ENCODE results near the gene CLCA2.
"Not testable (repeated sequence)": the region's sequence is repeated elsewhere in the genome, so short reads cannot be mapped to it uniquely, and the experiment has no call there.

CLCA2 gene

GRCh38 chr1:86502125-86502646, 78.2 kb downstream of the CLCA2 start:
- not testable (repeated sequence) for H3K36me3 Mint-ChIP-seq (ENCODE audit: low read depth); H3K9me3 Mint-ChIP-seq
- H3K4me1 Mint-ChIP-seq = peaks cover 25% of the 10 kb centered on the region
- TF ChIP-seq CTCF (IDR thresholded peaks at IDR 0.05) = peak; percentile 56
- peaks cover 19% of the 10 kb centered on the region for H3K27me3 Mint-ChIP-seq (ENCODE audit: low read depth, poor library complexity)
- H3K4me3 Mint-ChIP-seq = peak overlapping the region; percentile 89
- peak; percentile 39 for DNase-seq
- peak overlapping the region; percentile 63 for H3K27ac Mint-ChIP-seq

- DNase-seq = peak; percentile 11
- Mint-ChIP-seq H3K36me3 (ENCODE audit: low read depth) (no peaks in the 10 kb centered on the region), H3K27me3 (ENCODE audit: low read depth, poor library complexity) (peaks cover 19% of the 10 kb centered on the region), H3K27ac (no peak overlapping the region), H3K4me1 (peaks cover 25% of the 10 kb centered on the region), H3K9me3 (no peaks in the 10 kb centered on the region), H3K4me3 (peak overlapping the region; percentile 89)
- no peak for TF ChIP-seq CTCF (IDR thresholded peaks at IDR 0.05)
These were observed 78.9 kb downstream of the CLCA2 start for GRCh38 chr1:86502721-86503405.

- Mint-ChIP-seq H3K27me3 (ENCODE audit: low read depth, poor library complexity) (peaks cover 19% of the 10 kb centered on the region), H3K4me1 (peaks cover 25% of the 10 kb centered on the region), H3K9me3 (no peaks in the 10 kb centered on the region), H3K36me3 (ENCODE audit: low read depth) (no peaks in the 10 kb centered on the region), H3K4me3 (peak overlapping the region; percentile 89), H3K27ac (no peak overlapping the region)
- DNase-seq = peak; percentile 27
- no peak for TF ChIP-seq CTCF (IDR thresholded peaks at IDR 0.05)
These were observed 79.6 kb downstream of the CLCA2 start for GRCh38 chr1:86503406-86504136.

- Mint-ChIP-seq H3K4me3 (no peak overlapping the region), H3K9me3 (no peaks in the 10 kb centered on the region), H3K27me3 (ENCODE audit: low read depth, poor library complexity) (peaks cover 19% of the 10 kb centered on the region), H3K36me3 (ENCODE audit: low read depth) (no peaks in the 10 kb centered on the region), H3K4me1 (peaks cover 25% of the 10 kb centered on the region), H3K27ac (no peak overlapping the region)
- no peak for TF ChIP-seq CTCF (IDR thresholded peaks at IDR 0.05)
- DNase-seq = no peak
These were observed 80.1 kb downstream of the CLCA2 start for GRCh38 chr1:86504137-86504479.

GRCh38 chr1:86504895-86505563, 81.1 kb downstream of the CLCA2 start:
- Mint-ChIP-seq H3K4me3 (no peak overlapping the region), H3K27ac (no peak overlapping the region), H3K36me3 (ENCODE audit: low read depth) (no peaks in the 10 kb centered on the region), H3K27me3 (ENCODE audit: low read depth, poor library complexity) (peaks cover 19% of the 10 kb centered on the region), H3K4me1 (peaks cover 25% of the 10 kb centered on the region), H3K9me3 (no peaks in the 10 kb centered on the region)
- no peak for DNase-seq
- no peak for TF ChIP-seq CTCF (IDR thresholded peaks at IDR 0.05)
